Keratinocyte (primary cell): ENCODE measurements around the gene RCVRN.

Experiments
- EZH2 ChIP-seq: IDR thresholded peaks from one replicate; pipeline ENCODE4 v1.6.1; 2012; ENCODE audit warnings: inconsistent platforms, mild to moderate bottlenecking, low read length, moderate library complexity
- TF ChIP-seq, protein P1 (sequence below), 3 experiments: IDR thresholded peaks in 1 of 3; conservative IDR thresholded peaks in 1 of 3; optimal IDR thresholded peaks in 1 of 3; 2 replicates in 2 of 3; 3 replicates in 1 of 3; pipeline versions ENCODE3 to v1.5.1; 2011; ENCODE audit warnings: low read length in 3 of 3, mild to moderate bottlenecking in 3 of 3, moderate library complexity in 2 of 3, control low read depth in 1 of 3, inconsistent platforms in 1 of 3; ENCODE audit not compliant: insufficient read depth in 2 of 3; ENCODE audit errors: extremely low read depth in 1 of 3

GRCh38 chr17:9905902-9906301 is 831 bp upstream of the RCVRN start:
- TF ChIP-seq, protein P1, sequence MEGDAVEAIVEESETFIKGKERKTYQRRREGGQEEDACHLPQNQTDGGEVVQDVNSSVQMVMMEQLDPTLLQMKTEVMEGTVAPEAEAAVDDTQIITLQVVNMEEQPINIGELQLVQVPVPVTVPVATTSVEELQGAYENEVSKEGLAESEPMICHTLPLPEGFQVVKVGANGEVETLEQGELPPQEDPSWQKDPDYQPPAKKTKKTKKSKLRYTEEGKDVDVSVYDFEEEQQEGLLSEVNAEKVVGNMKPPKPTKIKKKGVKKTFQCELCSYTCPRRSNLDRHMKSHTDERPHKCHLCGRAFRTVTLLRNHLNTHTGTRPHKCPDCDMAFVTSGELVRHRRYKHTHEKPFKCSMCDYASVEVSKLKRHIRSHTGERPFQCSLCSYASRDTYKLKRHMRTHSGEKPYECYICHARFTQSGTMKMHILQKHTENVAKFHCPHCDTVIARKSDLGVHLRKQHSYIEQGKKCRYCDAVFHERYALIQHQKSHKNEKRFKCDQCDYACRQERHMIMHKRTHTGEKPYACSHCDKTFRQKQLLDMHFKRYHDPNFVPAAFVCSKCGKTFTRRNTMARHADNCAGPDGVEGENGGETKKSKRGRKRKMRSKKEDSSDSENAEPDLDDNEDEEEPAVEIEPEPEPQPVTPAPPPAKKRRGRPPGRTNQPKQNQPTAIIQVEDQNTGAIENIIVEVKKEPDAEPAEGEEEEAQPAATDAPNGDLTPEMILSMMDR (optimal IDR thresholded peaks at IDR 0.05 in 1 of 3, IDR thresholded peaks at IDR 0.05 in 1 of 3, conservative IDR thresholded peaks at IDR 0.05 in 1 of 3; ENCODE audit: extremely low read depth in 1 of 3, insufficient read depth in 2 of 3, low read length in 3 of 3): peak in 2 of 3 experiments; percentile 31 to 38
- no peak for TF ChIP-seq EZH2
